GM21529 (cell line): Measurements from ENCODE around the gene TP53TG3D.
"Not testable (repeated sequence)": the region's sequence is repeated elsewhere in the genome, so short reads cannot be mapped to it uniquely, and the experiment has no call there.

Source experiments
- ATAC-seq: cut with Tn5 transposase; IDR thresholded peaks from one replicate; pipeline ENCODE4 v1.9.1; 2021; ENCODE audit not compliant: unreplicated experiment

TP53TG3D gene

GRCh38 chr16:32252986-32253385 lies at the start of gene TP53TG3D:
TP53TG3D (plus strand) TSS chr16:32253286; CDS start chr16:32253354, 68 bp downstream.
- not testable (repeated sequence) for ATAC-seq

- not testable (repeated sequence) for ATAC-seq
Observed at GRCh38 chr16:32253507-32253906, 421 bp downstream of the TP53TG3D start.

GRCh38 chr16:32261526-32261925 lies 8.4 kb downstream of the TP53TG3D start:
- ATAC-seq: not testable (repeated sequence)

GRCh38 chr16:32263552-32263951 lies 10.5 kb downstream of the TP53TG3D start:
- ATAC-seq: not testable (repeated sequence)

- ATAC-seq: not testable (repeated sequence)
Observed at GRCh38 chr16:32281910-32282309, 28.8 kb downstream of the TP53TG3D start.

GRCh38 chr16:32283024-32283423 lies 29.9 kb downstream of the TP53TG3D start:
- ATAC-seq: not testable (repeated sequence)

- ATAC-seq: not testable (repeated sequence)
Observed at GRCh38 chr16:32283917-32284495, 30.9 kb downstream of the TP53TG3D start.

GRCh38 chr16:32284800-32285796 lies 32.0 kb downstream of the TP53TG3D start:
- ATAC-seq: not testable (repeated sequence)

GRCh38 chr16:32286193-32286592 lies 33.1 kb downstream of the TP53TG3D start:
- not testable (repeated sequence) for ATAC-seq

GRCh38 chr16:32287743-32288142 lies 34.7 kb downstream of the TP53TG3D start:
- not testable (repeated sequence) for ATAC-seq

- not testable (repeated sequence) for ATAC-seq
Observed at GRCh38 chr16:32289197-32289596, 36.1 kb downstream of the TP53TG3D start.

- not testable (repeated sequence) for ATAC-seq
Observed at GRCh38 chr16:32302776-32303175, 49.7 kb downstream of the TP53TG3D start.
